ENCODE data around the gene C18orf63.

DNA sequence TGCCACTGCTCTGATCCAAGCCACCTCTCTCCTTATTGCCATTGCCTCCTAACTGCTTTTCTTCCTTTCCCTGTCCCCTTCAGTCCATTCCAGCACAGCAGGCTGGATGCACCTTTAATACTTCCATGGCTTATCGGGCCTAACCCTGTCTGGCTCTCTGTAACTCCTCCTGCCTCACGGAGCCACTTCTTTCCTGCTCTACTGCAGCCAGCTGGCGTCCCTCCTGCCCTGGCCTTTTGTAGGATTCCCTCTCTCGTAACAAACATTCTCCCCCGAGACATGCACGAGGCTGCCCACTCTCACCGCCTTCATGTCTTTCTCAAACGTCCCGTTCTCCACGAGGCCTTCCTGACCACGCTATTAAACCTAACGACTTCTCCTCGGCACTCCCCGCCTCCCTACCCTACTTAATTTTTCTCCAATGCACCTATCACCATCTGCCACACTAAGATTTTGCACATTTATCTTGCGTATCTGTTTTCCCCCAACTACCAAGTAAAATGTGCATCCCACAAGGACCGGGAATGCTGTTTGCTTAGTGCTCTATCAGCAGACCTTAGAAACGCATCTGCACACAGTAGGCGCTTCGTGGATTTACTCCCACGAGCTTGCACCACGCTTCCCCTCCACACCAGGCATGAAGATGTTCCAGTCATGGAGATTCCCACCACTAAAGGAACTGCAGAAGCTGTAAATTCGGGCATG is 728 bp upstream of the C18orf63 start:
- no peak for TF ChIP-seq POLR2A (IDR thresholded peaks at IDR 0.05; ENCODE audit: low read length)
- TF ChIP-seq GATA1 (IDR thresholded peaks at IDR 0.05; ENCODE audit: low read depth, low read length), result no peak

All from erythroblast (primary cell).